HCT116 (cell line): ENCODE results near the gene CDK5RAP2. TPM values are rescaled to one million over a fixed set of nuclear protein-coding genes. Genes with fewer than 3 reads are reported as not detected.

Experiments used
- ATAC-seq: fragments of 200-7000 bp; cut with Tn5 transposase; 2 replicates; pipeline ENCODE4 v1.9.1; 2020; ENCODE audit warnings: mild to moderate bottlenecking, moderate library complexity
- BruUV-seq: library from RNA; stranded (reverse); fragments of 400-500 nt; replicated peaks from 2 replicates; lab custom pipeline; 2021; lab: Mats Ljungman, UMichigan
- CTCF ChIA-PET: fragments of 300-600 bp; sonication (Branson Sonifier 250); formaldehyde crosslinking; loops from one replicate; lab custom pipeline; 2021; ENCODE audit warnings: antibody characterized with exemption; lab: Charles Lee
- POLR2A ChIA-PET: fragments of 300-600, 350-600 bp; sonication (Branson Sonifier 250); formaldehyde crosslinking; loops from one replicate; lab custom pipeline; 2021; ENCODE audit warnings: antibody characterized with exemption; lab: Charles Lee
- RAD21 ChIA-PET, 2 experiments: fragments of 300-600 bp; sonication (Branson Sonifier 250); formaldehyde crosslinking; loops; one replicate each; lab custom pipeline; 2023; ENCODE audit warnings: low total read pairs in 2 of 2; ENCODE audit not compliant: uncharacterized antibody in 2 of 2, unreplicated experiment in 2 of 2, low non-redundant PET in 1 of 2; lab: Charles Lee
- DNase-seq: peaks from one replicate; pipeline ENCODE4 v3.0.0-alpha.2; 2010; ENCODE audit warnings: low read depth, low spot score
- H2AFZ ChIP-seq: fragments of 200-600 bp; shearing (Covaris generic), sonication (generic); 2 replicates; pipeline ENCODE4 v1.6.1; 2017; ENCODE audit warnings: low read depth, mixed run types, mixed read lengths, antibody characterized with exemption, low read length; ENCODE audit not compliant: poor library complexity, severe bottlenecking
- H3K27ac ChIP-seq: 2 replicates; pipeline ENCODE4 v1.5.1; 2012; ENCODE audit warnings: low read depth, low read length
- H3K27me3 ChIP-seq: fragments of 200-600 bp; sonication (generic); 2 replicates; pipeline ENCODE4 v1.6.1; 2016; ENCODE audit warnings: mixed run types, low read length, mixed read lengths; ENCODE audit not compliant: insufficient read depth
- H3K36me3 ChIP-seq, 2 experiments: fragments of 200-500 bp in 1 of 2; fragments of 200-600 bp in 1 of 2; sonication (Bioruptor generic) in 1 of 2; sonication (generic) in 1 of 2; 2 replicates each; pipeline versions ENCODE4 v1.5.1 to v1.6.1; 2014 to 2016; ENCODE audit warnings: low read length in 2 of 2, inconsistent platforms in 1 of 2, mixed read lengths in 1 of 2, mixed run types in 1 of 2; ENCODE audit not compliant: insufficient read depth in 2 of 2, control insufficient read depth in 1 of 2
- H3K4me1 ChIP-seq, 2 experiments: fragments of 200-600 bp in 1 of 2; sonication (generic) in 1 of 2; 2 replicates each; pipeline versions ENCODE4 v1.5.1 to v1.6.1; 2012 to 2017; ENCODE audit warnings: low read length in 2 of 2, inconsistent platforms in 1 of 2, mild to moderate bottlenecking in 1 of 2, mixed read lengths in 1 of 2, mixed run types in 1 of 2, moderate library complexity in 1 of 2; ENCODE audit not compliant: insufficient read depth in 2 of 2, control insufficient read depth in 1 of 2
- H3K4me2 ChIP-seq: fragments of 200-600 bp; sonication (generic); 2 replicates; pipeline ENCODE4 v1.6.1; 2017; ENCODE audit warnings: mixed run types, low read length, mixed read lengths
- H3K4me3 ChIP-seq, 2 experiments: fragments of 200-600 bp in 1 of 2; sonication (generic) in 1 of 2; replicated peaks in 1 of 2; 2 replicates each; pipeline ENCODE4 v1.5.1; 2011 to 2016; ENCODE audit warnings: low read length in 2 of 2, control low read depth in 1 of 2, low read depth in 1 of 2, mild to moderate bottlenecking in 1 of 2, mixed read lengths in 1 of 2, mixed run types in 1 of 2
- H3K79me2 ChIP-seq: fragments of 200-600 bp; sonication (generic); 2 replicates; pipeline ENCODE4 v1.6.1; 2017; ENCODE audit warnings: mild to moderate bottlenecking, mixed run types, low read length, moderate library complexity, mixed read lengths; ENCODE audit not compliant: insufficient read depth
- H3K9ac ChIP-seq: fragments of 200-600 bp; sonication (generic); 2 replicates; pipeline ENCODE4 v1.6.1; 2016; ENCODE audit warnings: low read length, mixed read lengths
- H3K9me2 ChIP-seq: fragments of 200-600 bp; sonication (generic), shearing (Covaris generic); 2 replicates; pipeline ENCODE4 v1.6.1; 2017; ENCODE audit warnings: mixed run types, mild to moderate bottlenecking, moderate library complexity; ENCODE audit not compliant: insufficient read depth
- H3K9me3 ChIP-seq, 2 experiments: fragments of 200-500 bp in 1 of 2; fragments of 200-600 bp in 1 of 2; sonication (Bioruptor generic) in 1 of 2; sonication (generic) in 1 of 2; 2 replicates each; pipeline ENCODE4 v1.6.1; 2014 to 2017; ENCODE audit warnings: low read length in 2 of 2, mixed read lengths in 2 of 2, inconsistent platforms in 1 of 2, low read depth in 1 of 2, mild to moderate bottlenecking in 1 of 2, mixed run types in 1 of 2, moderate library complexity in 1 of 2; ENCODE audit not compliant: control insufficient read depth in 1 of 2, insufficient read depth in 1 of 2
- H4K20me1 ChIP-seq: fragments of 200-600 bp; sonication (generic), shearing (Covaris generic); 2 replicates; pipeline ENCODE4 v1.6.1; 2017; ENCODE audit warnings: mixed run types, mild to moderate bottlenecking, moderate library complexity; ENCODE audit not compliant: insufficient read depth
- ELF1 ChIP-seq: IDR thresholded peaks from 2 replicates; pipeline ENCODE4 v1.6.1; 2012; ENCODE audit warnings: low read depth, borderline replicate concordance
- EZH2phosphoT487 ChIP-seq: fragments of 200-600 bp; IDR thresholded peaks from 2 replicates; pipeline ENCODE4 v1.6.1; 2018; ENCODE audit warnings: antibody characterized with exemption, borderline replicate concordance
- FOSL1 ChIP-seq: IDR thresholded peaks from 2 replicates; pipeline ENCODE4 v1.6.1; 2012; ENCODE audit warnings: low read depth
- JUND ChIP-seq: IDR thresholded peaks from 2 replicates; pipeline ENCODE4 v1.6.1; 2012
- POLR2AphosphoS5 ChIP-seq: IDR thresholded peaks from 2 replicates; pipeline ENCODE4 v1.6.1; 2011; ENCODE audit warnings: mild to moderate bottlenecking, low read depth, low read length, moderate library complexity
- RAD21 ChIP-seq: IDR thresholded peaks from 2 replicates; pipeline ENCODE4 v1.6.1; 2012; ENCODE audit warnings: low read depth, mild to moderate bottlenecking
- SRF ChIP-seq: IDR thresholded peaks from 2 replicates; pipeline ENCODE4 v1.6.1; 2012; ENCODE audit warnings: low read depth
- TCF7L2 ChIP-seq: IDR thresholded peaks from 2 replicates; pipeline ENCODE4 v1.7.0; 2011; ENCODE audit warnings: borderline replicate concordance, inconsistent platforms; ENCODE audit not compliant: insufficient read depth, insufficient read length; ENCODE audit errors: extremely low read depth
- YY1 ChIP-seq: IDR thresholded peaks from 2 replicates; pipeline ENCODE4 v1.6.1; 2011; ENCODE audit warnings: low read length, low read depth, moderate library complexity, mild to moderate bottlenecking; ENCODE audit not compliant: insufficient replicate concordance; ENCODE audit errors: extremely low read depth
- ZFX ChIP-seq: fragments of 450-650 bp; IDR thresholded peaks from 2 replicates; pipeline ENCODE4 v1.6.1; 2017
- ZNF274 ChIP-seq: fragments of 200-500 bp; sonication (Bioruptor generic); IDR thresholded peaks from 2 replicates; pipeline ENCODE4 v1.6.1; 2014; ENCODE audit warnings: mild to moderate bottlenecking, low read depth, low read length, inconsistent platforms
- intact Hi-C: fragments of 100-400 bp; cut with micrococcal nuclease; formaldehyde crosslinking; loops from 2 replicates; pipeline ENCODE4 v1.10.0; 2022
- total RNA-seq: library from RNA; stranded (reverse); gene quantifications from one replicate; pipeline ENCODE4 v1.2.1, GENCODE V29; 2021; ENCODE audit not compliant: unreplicated experiment
- TF ChIP-seq, protein P1 (sequence below): IDR thresholded peaks from 2 replicates; pipeline ENCODE4 v1.6.1; 2012
- TF ChIP-seq, protein P2 (sequence below): IDR thresholded peaks from 2 replicates; pipeline ENCODE4 v1.6.1; 2011; ENCODE audit warnings: mild to moderate bottlenecking, low read length, moderate library complexity; ENCODE audit not compliant: insufficient replicate concordance; ENCODE audit errors: extremely low read depth
- TF ChIP-seq, protein P3 (sequence below): IDR thresholded peaks from 2 replicates; pipeline ENCODE4 v1.6.1; 2012; ENCODE audit warnings: low read depth

The CDK5RAP2 gene
- total RNA-seq, 1 experiment from 2014 or later: 56.2 TPM

DNA sequence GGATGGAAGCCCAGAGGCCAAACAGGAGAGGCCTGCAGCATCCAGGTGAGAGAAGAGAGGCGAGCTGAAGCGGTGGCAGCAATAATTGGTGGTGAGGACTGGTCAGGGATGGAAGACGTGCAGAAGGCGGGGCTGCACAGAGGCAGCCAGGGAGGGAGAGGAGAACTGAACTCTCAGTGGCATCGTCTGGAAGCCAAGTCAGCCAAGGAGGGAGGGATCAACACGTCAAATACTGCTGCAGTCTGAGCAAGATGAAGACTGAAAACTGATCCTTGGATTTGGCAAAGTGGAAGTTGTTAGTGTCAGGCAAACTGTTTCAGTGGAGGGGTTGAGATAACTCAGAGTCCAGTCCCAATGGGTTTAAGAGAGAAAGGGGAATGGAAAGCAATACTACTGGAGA, 145.4 kb downstream of the CDK5RAP2 start:
- H2AFZ ChIP-seq: no peak overlapping the region
- no peak overlapping the region for H3K27ac ChIP-seq
- no peaks in the 10 kb centered on the region for H3K4me1 ChIP-seq
- H3K27me3 ChIP-seq: no peaks in the 10 kb centered on the region
- DNase-seq: no peak
- no TSS peak for BruUV-seq
- ChIA-PET RAD21 (no interaction called here), CTCF (no interaction called here), POLR2A (no interaction called here)
- TF ChIP-seq POLR2AphosphoS5: no peak
- no peak for TF ChIP-seq YY1
- no peak for TF ChIP-seq JUND
- TF ChIP-seq, protein P1, sequence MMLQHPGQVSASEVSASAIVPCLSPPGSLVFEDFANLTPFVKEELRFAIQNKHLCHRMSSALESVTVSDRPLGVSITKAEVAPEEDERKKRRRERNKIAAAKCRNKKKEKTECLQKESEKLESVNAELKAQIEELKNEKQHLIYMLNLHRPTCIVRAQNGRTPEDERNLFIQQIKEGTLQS: no peak
- H3K9me2 ChIP-seq: no peaks in the 10 kb centered on the region
- H3K9ac ChIP-seq: no peak overlapping the region
- H3K4me3 ChIP-seq: no peak overlapping the region
- ATAC-seq: no peak
- H3K4me2 ChIP-seq: no peak overlapping the region
- intact Hi-C loops: no loop called here
- H4K20me1 ChIP-seq: no peaks in the 10 kb centered on the region
- no peaks in the 10 kb centered on the region for H3K9me3 ChIP-seq
- H3K79me2 ChIP-seq: no peaks in the 10 kb centered on the region
- H3K36me3 ChIP-seq: peaks cover 3 to 12% of the 10 kb centered on the region in 2 experiments; a peak in 2 of 4 replicates

DNA sequence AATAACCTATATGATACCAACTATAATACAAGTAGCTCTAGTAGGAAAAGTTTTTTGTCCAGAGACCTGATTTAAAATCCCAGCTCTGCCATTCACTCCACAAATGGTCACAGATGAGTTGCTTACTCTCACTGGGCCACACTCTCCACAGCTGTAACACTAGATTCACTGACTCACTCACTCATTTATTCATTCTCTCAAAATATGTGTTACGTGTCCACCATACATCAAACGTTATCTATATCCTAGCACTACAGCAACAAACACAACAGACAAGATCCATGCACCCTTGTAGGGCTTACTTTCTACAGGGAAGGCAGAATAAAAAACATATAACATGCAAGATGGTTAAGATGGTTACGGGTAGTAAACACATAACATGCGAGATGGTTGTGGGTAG, 146.3 kb downstream of the CDK5RAP2 start:
- Histone ChIP-seq H3K4me3 (no peak overlapping the region), H3K9ac (no peak overlapping the region), H3K4me2 (no peak overlapping the region), H3K36me3 (peaks cover 3 to 12% of the 10 kb centered on the region in 2 experiments; a peak in 2 of 4 replicates), H3K4me1 (no peaks in the 10 kb centered on the region), H3K9me3 (no peaks in the 10 kb centered on the region), H3K27ac (no peak overlapping the region), H3K27me3 (no peaks in the 10 kb centered on the region), H3K79me2 (no peaks in the 10 kb centered on the region), H2AFZ (no peak overlapping the region), H3K9me2 (no peaks in the 10 kb centered on the region), H4K20me1 (no peaks in the 10 kb centered on the region)
- POLR2A ChIA-PET: no interaction called here
- TF ChIP-seq SRF (no peak), ZFX (no peak), RAD21 (no peak), POLR2AphosphoS5 (no peak), EZH2phosphoT487 (no peak), FOSL1 (no peak), ELF1 (no peak), ZNF274 (no peak), TCF7L2 (no peak)
- TF ChIP-seq, protein P1: no peak
- TF ChIP-seq, protein P2, sequence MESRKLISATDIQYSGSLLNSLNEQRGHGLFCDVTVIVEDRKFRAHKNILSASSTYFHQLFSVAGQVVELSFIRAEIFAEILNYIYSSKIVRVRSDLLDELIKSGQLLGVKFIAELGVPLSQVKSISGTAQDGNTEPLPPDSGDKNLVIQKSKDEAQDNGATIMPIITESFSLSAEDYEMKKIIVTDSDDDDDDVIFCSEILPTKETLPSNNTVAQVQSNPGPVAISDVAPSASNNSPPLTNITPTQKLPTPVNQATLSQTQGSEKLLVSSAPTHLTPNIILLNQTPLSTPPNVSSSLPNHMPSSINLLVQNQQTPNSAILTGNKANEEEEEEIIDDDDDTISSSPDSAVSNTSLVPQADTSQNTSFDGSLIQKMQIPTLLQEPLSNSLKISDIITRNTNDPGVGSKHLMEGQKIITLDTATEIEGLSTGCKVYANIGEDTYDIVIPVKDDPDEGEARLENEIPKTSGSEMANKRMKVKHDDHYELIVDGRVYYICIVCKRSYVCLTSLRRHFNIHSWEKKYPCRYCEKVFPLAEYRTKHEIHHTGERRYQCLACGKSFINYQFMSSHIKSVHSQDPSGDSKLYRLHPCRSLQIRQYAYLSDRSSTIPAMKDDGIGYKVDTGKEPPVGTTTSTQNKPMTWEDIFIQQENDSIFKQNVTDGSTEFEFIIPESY: no peak
- TF ChIP-seq, protein P3, sequence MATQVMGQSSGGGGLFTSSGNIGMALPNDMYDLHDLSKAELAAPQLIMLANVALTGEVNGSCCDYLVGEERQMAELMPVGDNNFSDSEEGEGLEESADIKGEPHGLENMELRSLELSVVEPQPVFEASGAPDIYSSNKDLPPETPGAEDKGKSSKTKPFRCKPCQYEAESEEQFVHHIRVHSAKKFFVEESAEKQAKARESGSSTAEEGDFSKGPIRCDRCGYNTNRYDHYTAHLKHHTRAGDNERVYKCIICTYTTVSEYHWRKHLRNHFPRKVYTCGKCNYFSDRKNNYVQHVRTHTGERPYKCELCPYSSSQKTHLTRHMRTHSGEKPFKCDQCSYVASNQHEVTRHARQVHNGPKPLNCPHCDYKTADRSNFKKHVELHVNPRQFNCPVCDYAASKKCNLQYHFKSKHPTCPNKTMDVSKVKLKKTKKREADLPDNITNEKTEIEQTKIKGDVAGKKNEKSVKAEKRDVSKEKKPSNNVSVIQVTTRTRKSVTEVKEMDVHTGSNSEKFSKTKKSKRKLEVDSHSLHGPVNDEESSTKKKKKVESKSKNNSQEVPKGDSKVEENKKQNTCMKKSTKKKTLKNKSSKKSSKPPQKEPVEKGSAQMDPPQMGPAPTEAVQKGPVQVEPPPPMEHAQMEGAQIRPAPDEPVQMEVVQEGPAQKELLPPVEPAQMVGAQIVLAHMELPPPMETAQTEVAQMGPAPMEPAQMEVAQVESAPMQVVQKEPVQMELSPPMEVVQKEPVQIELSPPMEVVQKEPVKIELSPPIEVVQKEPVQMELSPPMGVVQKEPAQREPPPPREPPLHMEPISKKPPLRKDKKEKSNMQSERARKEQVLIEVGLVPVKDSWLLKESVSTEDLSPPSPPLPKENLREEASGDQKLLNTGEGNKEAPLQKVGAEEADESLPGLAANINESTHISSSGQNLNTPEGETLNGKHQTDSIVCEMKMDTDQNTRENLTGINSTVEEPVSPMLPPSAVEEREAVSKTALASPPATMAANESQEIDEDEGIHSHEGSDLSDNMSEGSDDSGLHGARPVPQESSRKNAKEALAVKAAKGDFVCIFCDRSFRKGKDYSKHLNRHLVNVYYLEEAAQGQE: no peak
- DNase-seq (no peak), ATAC-seq (no peak)
- CTCF ChIA-PET: no interaction called here
- no TSS peak for BruUV-seq
- RAD21 ChIA-PET: no interaction called here
- intact Hi-C loops: no loop called here
